HTERT RPE-1 (cell line): ENCODE data around the gene BTBD3.

Experiments
- in situ Hi-C: fragments of 300-500 bp; cut with MboI; formaldehyde crosslinking; loops from 4 replicates; pipeline ENCODE4 v1.14.3; 2020; ENCODE audit warnings: low sequenced_read_pairs

The BTBD3 gene

DNA sequence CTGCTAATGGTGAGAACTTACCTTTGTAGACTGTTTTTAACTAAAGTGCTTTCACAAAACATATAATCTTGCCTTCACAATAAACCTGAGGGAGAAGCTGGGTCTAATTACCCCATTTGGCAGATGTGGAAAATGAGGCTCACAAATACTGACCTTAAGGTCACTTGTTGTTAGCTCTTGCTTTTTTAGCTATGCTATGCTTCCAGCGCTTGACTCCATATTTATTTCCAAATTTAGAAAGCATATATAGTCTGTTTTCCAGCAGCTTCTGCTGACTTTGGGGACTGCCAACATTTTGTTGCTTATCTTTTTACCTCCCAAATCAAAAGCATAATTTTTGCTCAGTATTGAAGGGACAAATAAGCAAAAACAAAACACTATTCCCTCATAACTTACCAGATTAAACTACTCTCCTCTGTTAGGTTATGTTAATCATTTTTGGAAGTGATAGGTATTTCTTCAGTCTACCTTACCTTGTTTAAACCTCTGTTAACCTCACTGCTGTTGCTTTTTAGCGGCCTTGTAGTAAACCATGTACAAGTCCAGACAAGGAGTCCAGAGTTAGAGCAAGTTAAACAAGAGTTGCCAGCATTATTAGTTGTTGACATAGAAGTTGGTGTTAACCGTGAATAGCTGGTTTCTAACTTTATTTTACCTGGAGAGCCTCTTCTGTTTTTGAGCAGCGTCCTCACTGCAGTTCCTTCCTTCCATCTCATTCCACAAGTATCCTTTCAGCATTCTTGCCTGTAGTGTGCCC is 4.9 kb upstream of the BTBD3 start:
- in situ Hi-C loops = no loop called here

- in situ Hi-C loops = no loop called here
These were observed 725 bp downstream of the BTBD3 start for GRCh38 chr20:11918391-11918845.

DNA sequence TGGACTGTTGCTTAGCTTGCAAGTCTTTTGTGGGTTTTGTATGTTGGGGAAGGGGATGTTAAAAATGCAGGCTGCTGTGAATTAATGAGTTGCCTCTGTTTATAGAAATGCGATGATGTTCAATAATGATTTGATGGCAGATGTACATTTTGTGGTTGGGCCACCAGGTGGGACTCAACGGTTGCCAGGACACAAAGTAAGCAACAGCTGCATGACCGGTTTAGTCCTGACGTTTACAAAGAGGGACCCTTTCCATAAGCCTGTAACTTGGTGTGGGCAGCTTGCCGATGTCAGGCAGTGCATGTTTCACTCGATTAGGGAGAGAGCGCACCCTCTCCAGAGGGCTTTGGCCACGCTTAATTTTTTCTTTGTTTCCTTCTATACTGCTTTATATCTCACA is 1.3 kb downstream of the BTBD3 start:
- in situ Hi-C loops = no loop called here

- in situ Hi-C loops = no loop called here
These were observed 1.9 kb downstream of the BTBD3 start for GRCh38 chr20:11919581-11919980.

DNA sequence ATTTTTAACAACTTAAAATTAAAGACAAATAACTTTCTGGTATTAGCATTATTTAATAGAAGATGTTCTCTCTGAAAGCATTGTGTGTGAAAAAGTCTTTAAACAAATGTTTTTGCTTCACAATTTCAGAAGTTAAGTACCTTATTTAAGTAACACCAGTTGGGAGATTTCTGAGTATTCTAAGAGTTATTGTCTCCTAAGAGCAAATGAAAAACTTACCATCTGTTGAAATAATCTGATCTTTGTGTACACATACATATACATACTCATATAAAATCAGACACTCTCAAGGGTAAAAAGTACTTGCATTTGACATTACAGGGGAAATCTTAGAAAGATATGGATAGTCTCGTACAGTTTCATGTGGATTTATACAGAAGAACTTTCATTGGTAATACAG is 2.4 kb downstream of the BTBD3 start:
- in situ Hi-C loops = no loop called here

GRCh38 chr20:11921321-11921720 is 3.6 kb downstream of the BTBD3 start:
- in situ Hi-C loops = no loop called here

DNA sequence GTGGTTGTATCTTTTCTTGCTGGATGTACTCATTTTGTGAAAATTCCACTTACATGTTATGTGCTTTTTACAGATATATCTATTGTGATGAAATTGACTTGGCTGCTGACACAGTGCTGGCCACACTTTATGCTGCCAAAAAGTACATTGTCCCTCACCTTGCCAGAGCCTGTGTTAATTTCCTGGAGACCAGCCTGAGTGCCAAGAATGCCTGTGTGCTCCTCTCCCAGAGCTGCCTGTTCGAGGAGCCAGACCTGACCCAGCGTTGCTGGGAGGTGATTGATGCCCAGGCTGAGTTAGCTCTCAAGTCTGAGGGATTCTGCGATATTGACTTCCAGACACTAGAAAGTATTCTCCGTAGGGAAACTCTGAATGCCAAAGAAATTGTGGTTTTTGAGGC is 4.9 kb downstream of the BTBD3 start:
- in situ Hi-C loops = no loop called here

- in situ Hi-C loops = no loop called here
These were observed 7.2 kb downstream of the BTBD3 start for GRCh38 chr20:11924923-11925322.

GRCh38 chr20:11926292-11926998 is 8.8 kb downstream of the BTBD3 start:
- in situ Hi-C loops = no loop called here

DNA sequence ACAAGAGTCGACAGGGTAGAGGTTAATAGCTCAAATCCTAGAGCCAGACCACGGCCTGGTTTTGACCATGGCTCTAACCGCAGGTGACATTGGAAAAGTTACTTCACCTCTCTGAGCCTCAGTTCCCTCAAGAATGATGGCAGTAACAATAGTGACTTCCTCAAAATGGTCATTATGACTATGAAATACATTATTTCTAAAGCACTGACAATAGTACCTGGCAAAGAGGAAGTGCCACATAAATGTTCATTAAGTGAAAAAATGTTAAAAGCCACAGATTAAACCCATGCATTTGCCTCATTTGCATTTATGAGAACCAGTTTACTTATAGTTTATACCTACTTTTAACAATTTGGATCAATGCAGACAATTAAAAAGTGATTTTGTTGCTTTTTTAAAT is 12.3 kb downstream of the BTBD3 start:
- in situ Hi-C loops = no loop called here

DNA sequence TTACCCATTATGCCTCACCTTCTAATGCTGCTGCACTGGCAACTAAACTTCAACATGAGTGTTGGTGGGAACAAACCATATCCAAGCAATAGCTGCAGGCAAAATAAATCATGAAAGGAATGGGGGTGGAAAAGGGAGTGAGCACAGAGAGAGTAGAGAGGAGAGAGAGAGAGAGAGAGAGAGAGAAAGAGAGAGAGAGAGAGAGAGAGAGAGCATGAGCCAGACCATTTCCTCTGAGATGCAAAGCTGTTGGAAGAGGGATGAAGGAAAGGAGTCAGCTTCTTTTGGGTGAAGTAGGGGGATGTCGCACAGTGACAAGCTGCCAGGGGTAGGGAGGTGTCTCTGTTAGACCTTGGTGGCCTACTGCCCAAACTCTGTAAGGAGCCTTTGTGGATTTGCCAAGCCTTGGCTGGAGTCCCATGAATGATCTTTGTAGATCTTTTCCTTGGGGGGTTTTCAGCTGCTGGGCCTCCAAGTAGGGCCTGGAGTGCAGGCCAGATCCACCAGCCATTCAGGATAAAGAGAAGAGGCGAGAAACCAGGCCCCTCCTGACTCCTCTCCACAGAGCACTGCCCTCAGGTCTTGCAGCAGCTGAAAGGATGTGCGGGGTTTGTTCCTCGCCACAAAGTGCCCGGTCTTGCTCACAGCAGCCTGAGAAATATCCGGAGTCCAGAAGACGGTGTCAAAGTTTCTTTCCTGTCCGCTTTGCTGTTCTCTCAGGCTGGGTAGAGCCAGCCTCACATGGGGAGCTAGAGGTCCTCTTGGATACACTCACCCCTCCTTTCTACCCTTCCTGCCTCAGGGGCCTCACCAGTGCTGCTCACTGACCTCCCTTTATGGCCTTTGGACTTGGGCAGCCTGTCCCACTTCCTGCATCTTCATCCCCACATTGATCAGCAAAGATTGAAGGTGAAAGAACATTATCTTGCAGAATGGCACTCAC is 17.8 kb downstream of the BTBD3 start:
- in situ Hi-C loops = no loop called here

GRCh38 chr20:11936157-11936556 is 18.5 kb downstream of the BTBD3 start:
- in situ Hi-C loops = no loop called here

- in situ Hi-C loops = no loop called here
These were observed 19.5 kb downstream of the BTBD3 start for GRCh38 chr20:11937230-11937629.

DNA sequence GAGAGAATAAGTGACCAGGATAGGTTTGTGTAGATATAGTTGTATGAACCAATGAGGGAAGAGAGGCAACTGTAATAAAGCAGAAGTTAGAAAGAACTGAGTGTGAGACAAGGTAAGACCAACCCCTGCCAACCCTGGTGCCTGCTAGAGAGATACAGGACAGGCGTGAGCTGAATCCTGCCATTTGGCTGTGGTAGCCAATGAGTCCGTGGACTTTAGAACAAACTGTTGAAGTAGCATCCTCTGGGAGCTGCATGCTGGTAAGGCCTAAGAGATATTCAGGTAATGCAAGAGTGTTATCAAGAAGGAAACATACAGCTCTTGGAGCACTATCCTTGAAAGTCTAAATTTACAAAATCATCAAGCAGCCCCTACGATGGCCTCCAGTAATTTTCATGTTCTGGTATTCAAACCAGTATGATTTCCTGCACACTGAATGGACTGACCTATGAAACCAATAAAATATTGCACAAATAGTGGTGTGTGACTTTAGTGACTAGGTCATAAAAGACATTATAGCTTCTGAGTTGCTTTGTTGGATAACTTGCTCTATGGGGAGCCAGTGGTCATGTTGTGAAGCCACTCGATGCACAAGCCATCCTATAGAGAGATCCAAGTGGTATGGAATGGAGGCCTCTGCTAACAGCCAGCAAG is 24.0 kb downstream of the BTBD3 start:
- in situ Hi-C loops = no loop called here

DNA sequence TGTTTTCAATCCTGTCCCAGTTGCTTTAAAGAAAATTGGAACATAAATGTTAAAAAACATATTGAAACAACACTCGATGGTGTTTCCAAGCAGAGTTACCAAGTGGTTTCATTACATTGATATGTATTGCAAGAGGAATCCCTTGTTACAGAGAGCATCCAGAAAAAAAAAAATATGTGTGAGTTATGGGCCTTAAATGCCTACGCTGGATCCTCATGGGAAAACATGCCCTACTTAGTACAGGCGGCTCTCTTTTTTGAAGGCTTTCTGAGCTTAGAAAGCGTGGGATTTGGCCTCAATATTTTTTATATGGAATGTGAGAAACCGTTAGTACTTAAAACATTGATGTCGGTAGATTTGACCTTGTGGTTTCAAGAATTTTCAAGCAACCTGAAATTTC is 26.1 kb downstream of the BTBD3 start:
- in situ Hi-C loops = no loop called here

- in situ Hi-C loops = no loop called here
These were observed 31.1 kb downstream of the BTBD3 start for GRCh38 chr20:11948806-11949205.

DNA sequence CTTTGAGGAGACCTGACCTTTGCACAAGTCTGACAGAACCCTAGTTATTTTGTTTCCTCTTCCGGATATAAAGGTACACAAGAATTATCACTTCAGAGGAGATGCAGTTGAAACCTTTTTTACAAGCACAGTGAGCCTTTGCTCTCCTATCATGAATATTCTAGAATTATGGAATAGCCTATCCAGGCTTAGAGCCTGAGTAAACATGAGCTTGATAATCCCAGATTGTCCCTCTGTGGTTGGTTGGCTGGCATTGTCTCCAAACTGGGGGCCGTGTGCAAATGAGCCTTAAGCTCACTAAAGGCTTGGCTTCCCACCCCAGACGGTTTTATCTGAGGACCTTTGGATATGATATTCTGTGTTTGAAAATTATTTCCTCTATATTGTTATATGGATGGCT is 32.0 kb downstream of the BTBD3 start:
- in situ Hi-C loops = no loop called here

GRCh38 chr20:11951696-11952095 is 34.0 kb downstream of the BTBD3 start:
- in situ Hi-C loops = no loop called here

DNA sequence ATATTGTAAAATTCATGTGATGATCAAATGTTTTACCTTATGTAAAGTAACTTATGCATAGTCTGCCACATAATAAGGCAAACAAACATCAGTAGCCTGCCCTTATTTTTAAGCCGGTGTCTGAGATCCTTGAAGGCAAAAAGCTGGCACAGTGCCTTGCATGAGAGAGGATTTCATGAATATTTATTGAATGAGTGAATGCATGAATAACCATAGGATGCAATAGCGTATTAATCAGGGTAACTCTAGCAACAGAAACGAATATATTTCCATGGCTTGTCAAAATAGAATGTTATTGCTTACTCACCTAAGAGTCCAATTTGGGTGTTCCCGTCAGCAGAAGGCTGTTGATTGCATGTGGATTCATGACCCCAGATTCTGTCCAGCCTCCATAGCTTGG is 34.9 kb downstream of the BTBD3 start:
- in situ Hi-C loops = no loop called here

GRCh38 chr20:11957911-11958310 is 40.2 kb downstream of the BTBD3 start:
- in situ Hi-C loops = no loop called here

- in situ Hi-C loops = no loop called here
These were observed 41.2 kb downstream of the BTBD3 start for GRCh38 chr20:11958855-11959254.
